ENCODE measurements around the gene IFT20.

Gene IFT20

GRCh38 chr17:28372203-28372944 is 37.1 kb upstream of the IFT20 start:
- TF ChIP-seq CTCF (IDR thresholded peaks at IDR 0.05; ENCODE audit: extremely low read depth, missing control alignments): no peak
- no peak for DNase-seq (ENCODE audit: low spot score)

GRCh38 chr17:28371245-28372202 is 36.3 kb upstream of the IFT20 start, which contains the start of gene SARM1:
TSS of gene SARM1 (plus strand) at chr17:28371694. CDS start at chr17:28372033, 339 bp downstream.
- TF ChIP-seq CTCF (IDR thresholded peaks at IDR 0.05; ENCODE audit: extremely low read depth, missing control alignments): no peak
- peak; percentile 96 for DNase-seq (ENCODE audit: low spot score)

- DNase-seq (ENCODE audit: low spot score): no peak
Observed at GRCh38 chr17:28370744-28371103, 35.5 kb upstream of the IFT20 start.

GRCh38 chr17:28370035-28370743 is 34.9 kb upstream of the IFT20 start, which contains the start of gene VTN:
TSS of gene VTN (minus strand) at chr17:28370307. CDS start at chr17:28370203, 104 bp downstream.
- no peak for DNase-seq (ENCODE audit: low spot score)
- TF ChIP-seq CTCF (IDR thresholded peaks at IDR 0.05; ENCODE audit: extremely low read depth, missing control alignments): no peak

More at GRCh38 chr17:28370744-28371103, 35.5 kb upstream of the IFT20 start:
- no peak for TF ChIP-seq CTCF (IDR thresholded peaks at IDR 0.05; ENCODE audit: extremely low read depth, missing control alignments)

GRCh38 chr17:28369684-28370034 is 34.4 kb upstream of the IFT20 start:
- no peak for DNase-seq (ENCODE audit: low spot score)
- no peak for TF ChIP-seq CTCF (IDR thresholded peaks at IDR 0.05; ENCODE audit: extremely low read depth, missing control alignments)

GRCh38 chr17:28368915-28369683 is 33.8 kb upstream of the IFT20 start:
- TF ChIP-seq CTCF (IDR thresholded peaks at IDR 0.05; ENCODE audit: extremely low read depth, missing control alignments): no peak
- no peak for DNase-seq (ENCODE audit: low spot score)

All from GM20000 (cell line).